ENCODE results near the gene NHERF2. TPM values are rescaled to one million over a fixed set of nuclear protein-coding genes. Genes with fewer than 3 reads are reported as not detected.

Gene NHERF2
- total and polyA plus RNA-seq, 9 of the 15 experiments (the other 6 are each of a cell fraction or from before 2014, with no cell fraction given) = 0.15 to 42.0 (median 12.5) TPM

GRCh38 chr16:2034696-2035430 lies 8.2 kb downstream of the NHERF2 start:
- 81% methylated on average over 12 of the region's 17 CpGs for WGBS (ENCODE audit: insufficient coverage, low coverage, missing lambda C conversion rate)
- no peak overlapping the region for H3K4me2 ChIP-seq (ENCODE audit: insufficient read depth, low read length)

More at GRCh38 chr16:2034696-2035430, 8.2 kb downstream of the NHERF2 start:
- in situ Hi-C loops (cut with MboI) = no loop called here
- BruUV-seq (replicated peaks) = no TSS peak
- H3K9me3 ChIP-seq (replicated peaks; ENCODE audit: control insufficient read depth, insufficient read depth, low read depth, low read length) = no peaks in the 10 kb centered on the region
- H2AFZ ChIP-seq (ENCODE audit: low read depth, low read length) = no peak overlapping the region
- POLR2A ChIA-PET = interaction anchor here (1.1 kb wide), 1 partner anchor 21 kb away, joined by 3 read pairs; no protein-coding TSS in a partner anchor
- CTCF ChIA-PET (ENCODE audit: low intra/inter-chr PET ratio) = no interaction called here
- H3K27me3 ChIP-seq (ENCODE audit: control insufficient read depth in 2 of 2, insufficient read depth in 2 of 2, low read length in 2 of 2) = no peaks in the 10 kb centered on the region
- no peaks in the 10 kb centered on the region for H4K20me1 ChIP-seq (replicated peaks; ENCODE audit: control insufficient read depth, insufficient read depth, low read length)
- no peak for TF ChIP-seq USF1 (CRISPR knock-in tag; IDR thresholded peaks at IDR 0.05)
- no peak for TF ChIP-seq RFX1 (IDR thresholded peaks at IDR 0.05)
- no peak for TF ChIP-seq LEF1 (IDR thresholded peaks at IDR 0.05)
- no peak for TF ChIP-seq SIN3B (IDR thresholded peaks at IDR 0.05; ENCODE audit: low read depth)
- no peak for TF ChIP-seq MAFF (IDR thresholded peaks at IDR 0.05; ENCODE audit: low read length)
- no peak for TF ChIP-seq ZNF75A (CRISPR knock-in tag; IDR thresholded peaks at IDR 0.05)
- TF ChIP-seq ZNF766 (CRISPR knock-in tag; conservative IDR thresholded peaks at IDR 0.05) = no peak
- TF ChIP-seq SRSF1 (IDR thresholded peaks at IDR 0.05; ENCODE audit: low read depth, low read length) = no peak
- no peak for TF ChIP-seq ZNF77 (CRISPR knock-in tag; IDR thresholded peaks at IDR 0.05)
- no peak for TF ChIP-seq SPI1 (IDR thresholded peaks at IDR 0.05; ENCODE audit: borderline replicate concordance, low read depth, low read length)
- no peak for TF ChIP-seq PHF21A (IDR thresholded peaks at IDR 0.05; ENCODE audit: borderline replicate concordance, low read depth)
- TF ChIP-seq ZNF512 (tag; IDR thresholded peaks at IDR 0.05) = no peak
- no peak for TF ChIP-seq MBD1 (CRISPR knock-in tag; IDR thresholded peaks at IDR 0.05)
- no peak for TF ChIP-seq NFRKB (IDR thresholded peaks at IDR 0.05; ENCODE audit: low read depth)
- TF ChIP-seq HNRNPH1 (optimal IDR thresholded peaks at IDR 0.05; ENCODE audit: low read depth, low read length) = no peak
- TF ChIP-seq RAD21 (CRISPR knock-in tag; conservative IDR thresholded peaks at IDR 0.05 in 1 of 2, IDR thresholded peaks at IDR 0.05 in 1 of 2) = no peak
- no peak for TF ChIP-seq POLR2AphosphoS5 (IDR thresholded peaks at IDR 0.05; ENCODE audit: control insufficient read depth, insufficient read depth, low read depth, low read length)
- FAIRE-seq (no peak), ATAC-seq (no peak), DNase-seq (ENCODE audit: extremely low read depth in 1 of 4, low spot score in 3 of 4) (no peak)
- peak overlapping the region in 1 of 2 experiments; percentile 81; a peak in 2 of 4 replicates for H3K9ac ChIP-seq (ENCODE audit: insufficient read depth in 1 of 2, low read depth in 2 of 2, low read length in 2 of 2)
- peaks cover 20% of the 10 kb centered on the region; the same call in 1 of the 3 replicates for H3K36me3 ChIP-seq (ENCODE audit: control insufficient read depth, insufficient read depth, low read length)
- H3K27ac ChIP-seq (ENCODE audit: extremely low read depth, low read depth, low read length) = no peak overlapping the region
- H3K79me2 ChIP-seq (ENCODE audit: control insufficient read depth, insufficient read depth, low read length) = peaks cover 8% of the 10 kb centered on the region; the same call in 1 of the 3 replicates
- intact Hi-C loops (cut with micrococcal nuclease) = no loop called here
- H3K4me1 ChIP-seq (replicated peaks in 1 of 2; ENCODE audit: control insufficient read depth in 2 of 2, insufficient read depth in 2 of 2, low read length in 2 of 2) = peaks cover 14 to 87% of the 10 kb centered on the region in 2 experiments
- H3K9me1 ChIP-seq (ENCODE audit: control insufficient read depth, insufficient read depth, low read length) = no peaks in the 10 kb centered on the region
- H3K4me3 ChIP-seq = no peak overlapping the region

All from K562 (cell line).